Measurements from ENCODE around the gene GRIN1.

The GRIN1 gene

GRCh38 chr9:137165250-137165836 lies 26.4 kb downstream of the GRIN1 start:
- DNase-seq, result no peak

GRCh38 chr9:137166380-137167229 lies 27.7 kb downstream of the GRIN1 start:
- DNase-seq, result no peak

DNA sequence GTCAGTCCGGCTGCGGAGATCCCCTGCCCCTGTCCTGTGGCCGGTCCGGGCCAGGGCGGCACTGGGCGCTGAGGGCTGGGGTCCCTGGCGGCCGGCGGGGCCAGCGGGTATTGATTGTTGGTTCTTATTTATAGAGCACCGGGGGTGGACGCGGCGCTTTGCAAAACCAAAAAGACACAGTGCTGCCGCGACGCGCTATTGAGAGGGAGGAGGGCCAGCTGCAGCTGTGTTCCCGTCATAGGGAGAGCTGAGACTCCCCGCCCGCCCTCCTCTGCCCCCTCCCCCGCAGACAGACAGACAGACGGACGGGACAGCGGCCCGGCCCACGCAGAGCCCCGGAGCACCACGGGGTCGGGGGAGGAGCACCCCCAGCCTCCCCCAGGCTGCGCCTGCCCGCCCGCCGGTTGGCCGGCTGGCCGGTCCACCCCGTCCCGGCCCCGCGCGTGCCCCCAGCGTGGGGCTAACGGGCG lies 28.4 kb downstream of the GRIN1 start:
- no peak for DNase-seq

GRCh38 chr9:137167747-137168572 lies 29.0 kb downstream of the GRIN1 start:
- DNase-seq, result no peak

DNA sequence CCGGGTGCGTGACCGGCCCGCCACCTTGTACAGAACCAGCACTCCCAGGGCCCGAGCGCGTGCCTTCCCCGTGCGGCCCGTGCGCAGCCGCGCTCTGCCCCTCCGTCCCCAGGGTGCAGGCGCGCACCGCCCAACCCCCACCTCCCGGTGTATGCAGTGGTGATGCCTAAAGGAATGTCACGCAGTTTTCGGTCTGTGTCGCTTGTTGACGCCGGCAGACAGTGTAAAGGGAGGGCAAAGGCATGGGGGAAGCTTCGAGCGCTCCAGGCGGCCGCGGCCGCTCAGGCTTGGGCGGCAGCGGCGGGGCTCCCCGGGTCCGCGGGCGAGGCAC lies 29.6 kb downstream of the GRIN1 start:
- DNase-seq, result no peak

GRCh38 chr9:137168904-137169856 lies 30.2 kb downstream of the GRIN1 start:
- no peak for DNase-seq

GRCh38 chr9:137169896-137170358 lies 31.0 kb downstream of the GRIN1 start, which contains the start of gene LRRC26:
TSS of gene LRRC26 (minus strand) at chr9:137170051. CDS start at chr9:137169943, 108 bp downstream.
- no peak for DNase-seq

GRCh38 chr9:137170486-137171148 lies 31.7 kb downstream of the GRIN1 start:
- no peak for DNase-seq

DNA sequence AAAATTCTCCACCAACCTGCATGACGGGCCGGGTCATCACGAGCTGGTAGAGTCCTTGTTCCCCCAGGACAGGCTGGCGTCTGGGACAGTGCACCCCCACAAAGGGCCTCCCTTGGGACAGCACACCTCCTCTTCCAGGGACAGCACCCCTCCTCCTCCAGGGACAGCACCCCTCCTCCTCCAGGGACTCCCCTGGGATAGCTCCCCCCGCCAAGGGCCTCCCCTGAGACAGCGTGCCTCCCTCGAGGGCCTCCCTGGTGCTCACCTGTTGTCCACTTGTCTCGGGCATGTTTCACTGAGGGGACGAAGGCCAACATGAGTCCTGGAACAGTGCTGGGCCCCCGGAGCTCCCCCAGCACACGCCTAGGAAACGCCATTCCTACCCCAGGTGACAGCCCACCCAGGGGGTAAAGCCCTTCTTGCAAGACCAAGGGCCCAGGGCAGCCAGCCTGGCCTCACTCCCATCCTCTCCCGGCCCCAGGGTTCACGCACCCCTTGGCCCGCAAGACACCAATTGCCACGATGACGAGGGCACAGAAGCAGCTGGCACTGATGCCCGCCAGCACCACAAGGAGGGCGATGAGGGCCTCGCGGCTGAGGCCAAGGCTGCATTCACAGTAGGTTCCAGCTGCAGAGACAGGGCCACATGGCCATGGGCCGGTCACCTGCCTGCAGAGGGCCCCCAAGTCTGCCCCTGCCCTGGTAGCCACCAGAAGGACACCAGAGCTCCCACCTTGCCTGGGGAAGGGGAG lies 32.4 kb downstream of the GRIN1 start:
- DNase-seq, result no peak

DNA sequence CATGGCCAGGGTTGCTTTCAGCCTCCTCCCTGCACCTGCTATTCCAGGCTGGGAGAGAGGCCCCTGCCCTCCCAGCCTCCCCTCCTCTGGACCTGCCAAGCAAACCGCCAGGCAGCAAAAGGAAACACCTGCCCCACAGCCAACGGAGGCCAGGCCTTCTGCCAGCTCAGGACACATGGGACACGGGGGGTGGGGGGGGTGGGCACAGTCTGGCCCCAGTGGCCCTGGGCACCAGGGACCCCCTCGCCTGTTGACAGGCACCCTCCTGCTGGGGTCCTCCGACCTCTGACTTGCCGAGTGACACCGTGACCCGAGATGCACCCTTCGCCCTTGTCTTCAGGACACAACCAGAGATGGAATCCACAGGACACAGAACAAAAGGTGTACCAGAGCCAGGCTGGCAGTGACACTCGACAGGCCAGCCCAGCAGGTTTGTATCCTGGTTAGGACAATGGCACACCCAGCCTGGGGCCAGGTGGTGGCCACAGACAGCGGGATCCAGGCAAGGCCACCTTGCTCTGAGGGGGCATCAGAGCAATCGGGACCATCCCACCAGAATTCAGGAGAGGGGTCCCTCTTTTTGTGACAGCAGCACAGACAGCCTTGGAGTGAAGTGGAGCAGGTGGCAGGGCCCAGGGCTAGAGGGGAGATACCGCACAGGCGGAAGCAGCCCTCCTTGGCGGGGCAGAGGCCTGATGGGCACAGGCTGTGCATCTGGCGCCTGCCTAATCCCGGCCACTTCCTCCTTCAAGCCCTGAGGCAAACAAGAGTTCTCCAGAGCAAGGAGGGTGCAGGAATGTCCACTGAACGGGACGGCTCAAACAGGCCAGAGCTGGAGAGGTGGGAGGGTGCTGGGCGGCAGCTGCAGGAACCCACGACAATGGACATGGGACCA lies 34.2 kb downstream of the GRIN1 start:
- DNase-seq, result no peak

- DNase-seq, result no peak
Observed at GRCh38 chr9:137173796-137174664, 35.1 kb downstream of the GRIN1 start.

GRCh38 chr9:137174722-137175293 lies 35.9 kb downstream of the GRIN1 start:
- no peak for DNase-seq

DNA sequence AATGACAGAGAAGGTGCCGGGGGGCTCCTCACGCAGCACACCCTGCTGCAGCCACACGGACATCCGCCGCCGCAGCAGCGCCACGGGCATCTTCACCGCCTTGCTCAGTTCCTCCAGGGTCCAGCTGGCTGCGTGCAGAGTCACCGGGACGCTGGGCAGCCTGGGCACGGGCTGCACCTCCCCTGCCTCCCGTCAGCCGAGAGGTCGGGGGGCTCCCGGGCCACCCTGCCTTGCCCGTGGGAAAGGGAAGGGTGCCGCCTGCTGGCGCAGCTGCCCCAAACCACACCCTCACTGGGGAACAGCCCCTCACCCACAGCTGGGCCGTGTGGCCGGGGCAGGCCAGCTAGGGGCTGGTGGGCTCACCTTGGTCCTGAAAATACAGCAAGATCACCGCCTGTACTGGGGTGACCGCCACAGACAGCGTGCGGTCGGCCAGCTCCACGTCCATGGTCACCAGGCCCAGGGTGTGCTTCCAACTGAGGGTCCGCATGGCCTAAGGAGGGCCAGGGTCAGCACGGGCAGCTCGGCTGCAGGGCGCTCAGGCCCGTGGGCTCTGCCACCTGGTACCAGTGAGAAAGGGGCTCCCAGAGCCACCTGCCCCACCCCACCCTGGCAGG lies 36.5 kb downstream of the GRIN1 start:
- DNase-seq, result peak; percentile 16

GRCh38 chr9:137176302-137177182 lies 37.6 kb downstream of the GRIN1 start:
- no peak for DNase-seq

- no peak for DNase-seq
Observed at GRCh38 chr9:137178201-137178938, 39.4 kb downstream of the GRIN1 start.
